Suprapubic skin (tissue), 3 donors: Measurements from ENCODE around the gene MTA3.

ENCODE experiments used
- POLR2AphosphoS5 ChIP-seq, 3 donors: sonication (generic); formaldehyde crosslinking; IDR thresholded peaks; one replicate each; pipeline ENCODE4 v1.6.1; 2017; ENCODE audit warnings: antibody characterized with exemption in 3 of 3
- TF ChIP-seq, protein P1 (sequence below), 2 donors: fragments of 200-600 bp in 1 of 2; fragments of 450-650 bp in 1 of 2; sonication (generic) in 1 of 2; IDR thresholded peaks; one replicate each; pipeline ENCODE4 v1.5.1; 2016 to 2019; ENCODE audit warnings: antibody characterized with exemption in 2 of 2, mild to moderate bottlenecking in 1 of 2, moderate library complexity in 1 of 2

GRCh38 chr2:42742740-42743658, 174.6 kb downstream of the MTA3 start:
- TF ChIP-seq, protein P1, sequence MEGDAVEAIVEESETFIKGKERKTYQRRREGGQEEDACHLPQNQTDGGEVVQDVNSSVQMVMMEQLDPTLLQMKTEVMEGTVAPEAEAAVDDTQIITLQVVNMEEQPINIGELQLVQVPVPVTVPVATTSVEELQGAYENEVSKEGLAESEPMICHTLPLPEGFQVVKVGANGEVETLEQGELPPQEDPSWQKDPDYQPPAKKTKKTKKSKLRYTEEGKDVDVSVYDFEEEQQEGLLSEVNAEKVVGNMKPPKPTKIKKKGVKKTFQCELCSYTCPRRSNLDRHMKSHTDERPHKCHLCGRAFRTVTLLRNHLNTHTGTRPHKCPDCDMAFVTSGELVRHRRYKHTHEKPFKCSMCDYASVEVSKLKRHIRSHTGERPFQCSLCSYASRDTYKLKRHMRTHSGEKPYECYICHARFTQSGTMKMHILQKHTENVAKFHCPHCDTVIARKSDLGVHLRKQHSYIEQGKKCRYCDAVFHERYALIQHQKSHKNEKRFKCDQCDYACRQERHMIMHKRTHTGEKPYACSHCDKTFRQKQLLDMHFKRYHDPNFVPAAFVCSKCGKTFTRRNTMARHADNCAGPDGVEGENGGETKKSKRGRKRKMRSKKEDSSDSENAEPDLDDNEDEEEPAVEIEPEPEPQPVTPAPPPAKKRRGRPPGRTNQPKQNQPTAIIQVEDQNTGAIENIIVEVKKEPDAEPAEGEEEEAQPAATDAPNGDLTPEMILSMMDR (IDR thresholded peaks at IDR 0.05) = no peak
- no peak for TF ChIP-seq POLR2AphosphoS5 (IDR thresholded peaks at IDR 0.05)
